Measurements from ENCODE around the gene CD79A.

CD79A gene

GRCh38 chr19:41876847-41877832, at the start of gene CD79A:
CD79A (plus strand) TSS chr19:41877279; CDS start chr19:41877305, 26 bp downstream.
- no peak for DNase-seq

- no peak for DNase-seq
These were observed 38.9 kb upstream of the CD79A start for GRCh38 chr19:41837981-41838708.

- no peak for DNase-seq
These were observed 37.9 kb upstream of the CD79A start for GRCh38 chr19:41839211-41839610.

- DNase-seq, result no peak
These were observed 33.7 kb upstream of the CD79A start for GRCh38 chr19:41843371-41843770.

GRCh38 chr19:41844601-41845000, 32.5 kb upstream of the CD79A start, which contains the start of gene LYPD4:
LYPD4 (minus strand) TSS chr19:41844683; CDS start chr19:41839285, 5,398 bp downstream.
- DNase-seq, result no peak

GRCh38 chr19:41845001-41845050, 32.3 kb upstream of the CD79A start, which contains the start of gene DMRTC2:
DMRTC2 (plus strand) TSS chr19:41845042; CDS start chr19:41847429, 2,387 bp downstream.
- DNase-seq, result no peak

- DNase-seq, result no peak
These were observed 32.0 kb upstream of the CD79A start for GRCh38 chr19:41845051-41845590.

GRCh38 chr19:41847351-41848105, 29.6 kb upstream of the CD79A start:
- no peak for DNase-seq

- no peak for DNase-seq
These were observed 28.4 kb upstream of the CD79A start for GRCh38 chr19:41848666-41849065.

- DNase-seq, result no peak
These were observed 28.0 kb upstream of the CD79A start for GRCh38 chr19:41849067-41849466.

GRCh38 chr19:41850381-41850780, 26.7 kb upstream of the CD79A start:
- DNase-seq, result no peak

- no peak for DNase-seq
These were observed 25.6 kb upstream of the CD79A start for GRCh38 chr19:41851456-41851855.

- DNase-seq, result no peak
These were observed 23.7 kb upstream of the CD79A start for GRCh38 chr19:41853344-41853743.

- no peak for DNase-seq
These were observed 23.3 kb upstream of the CD79A start for GRCh38 chr19:41853768-41854167.

GRCh38 chr19:41859213-41859617, 17.9 kb upstream of the CD79A start:
- no peak for DNase-seq

- DNase-seq, result peak; percentile 99
These were observed 17.3 kb upstream of the CD79A start, which contains the start of gene RPS19 for GRCh38 chr19:41859618-41860418. RPS19 (plus strand) TSS chr19:41860255; CDS start chr19:41860775, 520 bp downstream.

GRCh38 chr19:41860419-41861115, 16.5 kb upstream of the CD79A start:
- peak; percentile 30 for DNase-seq

- DNase-seq, result no peak
These were observed 15.8 kb upstream of the CD79A start for GRCh38 chr19:41861116-41861768.

- DNase-seq, result no peak
These were observed 15.2 kb upstream of the CD79A start for GRCh38 chr19:41861846-41862245.

- DNase-seq, result no peak
These were observed 14.6 kb upstream of the CD79A start for GRCh38 chr19:41862445-41862986.
